Stomach (tissue), 9 donors: ENCODE measurements around the gene MRC1. TPM values are rescaled to one million over a fixed set of nuclear protein-coding genes. Genes with fewer than 3 reads are reported as not detected.

Experiments
- DNase-seq, 2 donors: peaks; one replicate each; pipeline versions ENCODE4 v3.0.0 to v3.0.0-alpha.2; 2013 to 2019
- H3K27ac ChIP-seq, 5 donors: fragments of 200-600 bp in 4 of 5; sonication (generic) in 4 of 5; one replicate each; pipeline ENCODE4 v1.5.1; 2013 to 2019; ENCODE audit warnings: mild to moderate bottlenecking in 1 of 5, moderate library complexity in 1 of 5
- H3K27me3 ChIP-seq, 3 donors: fragments of 200-600 bp; sonication (generic); one replicate each; pipeline ENCODE4 v1.5.1; 2017 to 2019; ENCODE audit warnings: mixed run types in 1 of 3
- H3K36me3 ChIP-seq, 4 donors: fragments of 200-600 bp; sonication (generic); 1 replicate in 3 of 4; 2 replicates in 1 of 4; pipeline ENCODE4 v1.5.1; 2016 to 2019
- H3K4me1 ChIP-seq, 4 donors: fragments of 200-600 bp; sonication (generic); one replicate each; pipeline ENCODE4 v1.5.1; 2016 to 2019
- H3K4me3 ChIP-seq, 4 donors: fragments of 200-600 bp; sonication (generic) in 3 of 4; one replicate each; pipeline ENCODE4 v1.5.1; 2016 to 2019; ENCODE audit warnings: mild to moderate bottlenecking in 1 of 4
- H3K9me3 ChIP-seq, 4 donors: fragments of 200-600 bp; sonication (generic); one replicate each; pipeline ENCODE4 v1.5.1; 2016 to 2019
- CTCF ChIP-seq, 7 experiments: fragments of 450-650 bp in 4 of 7; fragments of 200-600 bp in 3 of 7; sonication (generic) in 3 of 7; IDR thresholded peaks; one replicate each; pipeline ENCODE4 v1.5.1; 2016 to 2019; ENCODE audit warnings: antibody characterized with exemption in 7 of 7, control low read depth in 2 of 7, mild to moderate bottlenecking in 1 of 7
- EP300 ChIP-seq: sonication (generic); formaldehyde crosslinking; IDR thresholded peaks from one replicate; pipeline ENCODE4 v1.6.1; 2017; ENCODE audit warnings: antibody characterized with exemption
- POLR2A ChIP-seq, 4 donors: fragments of 450-650 bp; IDR thresholded peaks; one replicate each; pipeline ENCODE4 v1.6.1; 2016; ENCODE audit warnings: antibody characterized with exemption in 4 of 4, control low read depth in 2 of 4, mild to moderate bottlenecking in 1 of 4, moderate library complexity in 1 of 4
- POLR2AphosphoS5 ChIP-seq, 3 donors: sonication (generic); formaldehyde crosslinking; IDR thresholded peaks; one replicate each; pipeline ENCODE4 v1.6.1; 2016; ENCODE audit warnings: antibody characterized with exemption in 3 of 3
- WGBS, 5 donors: extraction: QIAGEN DNeasy Blood & Tissue Kit in 3 of 5; methylation state at CpG; one replicate each; pipeline versions ENCODE4 v1.1.5 to v1.1.7; 2013 to 2018; 5-methylcytosine and 5-hydroxymethylcytosine counted together
- intact Hi-C: fragments of 100-400 bp; cut with DNase I; formaldehyde crosslinking; loops from one replicate; pipeline ENCODE4 v1.15.1; 2023; ENCODE audit warnings: low total_unique reads
- polyA plus RNA-seq, 3 donors: library from polyadenylated mRNA; stranded (reverse); fragments of 200-250 nt; gene quantifications; one replicate each; pipeline ENCODE4 v1.2.3, GENCODE V29; 2013
- total RNA-seq, 5 donors: library from RNA; depleted of rRNA; stranded (reverse); fragments of >200 nt; gene quantifications; one replicate each; pipeline versions ENCODE4 v1.1.0 to v1.2.3, GENCODE V29; 2014 to 2016
- donor health status: healthy with polysubstance abuse.
- donor health status: Bipolar disorder and iron deficiency.
- donor health status: healthy.

The MRC1 gene
- total and polyA plus RNA-seq, 8 donors, result 1.9 to 50.3 (median 7.5) TPM

GRCh38 chr10:17873946-17874345, 64.8 kb downstream of the MRC1 start:
- no peak overlapping the region for H3K27ac ChIP-seq
- no peaks in the 10 kb centered on the region for H3K36me3 ChIP-seq
- intact Hi-C loops, result loop anchor here (10.0 kb wide), 1 partner anchor 269 kb away; no protein-coding TSS in a partner anchor
- H3K4me3 ChIP-seq, result no peak overlapping the region
- H3K9me3 ChIP-seq, result no peaks in the 10 kb centered on the region
- 67 to 76% (median 73%) methylated on average over 2 of the region's 2 CpGs for WGBS, 5 donors
- no peaks in the 10 kb centered on the region for H3K4me1 ChIP-seq
- no peak for DNase-seq
- TF ChIP-seq POLR2AphosphoS5 (IDR thresholded peaks at IDR 0.05) (no peak), CTCF (IDR thresholded peaks at IDR 0.05) (no peak), EP300 (no peak), POLR2A (IDR thresholded peaks at IDR 0.05) (no peak)
- H3K27me3 ChIP-seq, result no peaks in the 10 kb centered on the region

- H3K4me1 ChIP-seq, result peaks cover 0 to 2% (median 0%) of the 10 kb centered on the region in 4 donors
- DNase-seq, result no peak
- H3K9me3 ChIP-seq, result no peaks in the 10 kb centered on the region
- no peak for TF ChIP-seq CTCF (IDR thresholded peaks at IDR 0.05)
- no peak for TF ChIP-seq POLR2A (IDR thresholded peaks at IDR 0.05)
- no peak for TF ChIP-seq POLR2AphosphoS5 (IDR thresholded peaks at IDR 0.05)
- TF ChIP-seq EP300, result no peak
- no peak overlapping the region for H3K4me3 ChIP-seq
- intact Hi-C loops, result loop anchor here (10.0 kb wide), 1 partner anchor 272 kb away; no protein-coding TSS in a partner anchor
- no peaks in the 10 kb centered on the region for H3K27me3 ChIP-seq
- no peaks in the 10 kb centered on the region for H3K36me3 ChIP-seq
- H3K27ac ChIP-seq, result no peak overlapping the region
These were observed 68.0 kb downstream of the MRC1 start for GRCh38 chr10:17877121-17877520.

DNA sequence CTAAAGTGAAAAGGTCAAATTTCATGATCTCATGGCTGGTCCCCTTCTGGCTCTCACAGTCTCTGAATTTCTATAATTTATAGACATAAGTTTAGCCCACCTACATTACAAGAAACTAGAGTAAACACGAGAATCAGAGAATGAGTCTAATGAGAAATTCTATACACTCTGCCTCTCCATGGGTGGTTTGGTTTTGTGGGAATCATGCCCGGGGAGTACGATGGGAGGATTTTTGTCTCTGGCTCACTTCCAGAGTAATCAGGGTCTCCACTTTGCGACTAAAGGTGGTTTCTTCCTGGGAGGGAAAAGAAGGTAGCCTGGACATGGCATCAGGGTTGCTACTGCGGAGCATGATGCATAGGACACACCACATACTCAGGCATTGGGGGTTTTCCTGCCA, 69.7 kb downstream of the MRC1 start:
- intact Hi-C loops, result loop anchor here (10.0 kb wide), 1 partner anchor 274 kb away; no protein-coding TSS in a partner anchor
- Histone ChIP-seq H3K4me3 (no peak overlapping the region), H3K27ac (no peak overlapping the region), H3K9me3 (no peaks in the 10 kb centered on the region), H3K27me3 (no peaks in the 10 kb centered on the region), H3K4me1 (peaks cover 0 to 11% (median 2%) of the 10 kb centered on the region in 4 donors), H3K36me3 (no peaks in the 10 kb centered on the region)
- no peak for TF ChIP-seq EP300
- no peak for TF ChIP-seq POLR2A (IDR thresholded peaks at IDR 0.05)
- TF ChIP-seq CTCF (IDR thresholded peaks at IDR 0.05), result no peak
- no peak for TF ChIP-seq POLR2AphosphoS5 (IDR thresholded peaks at IDR 0.05)
- 74 to 86% (median 81%) methylated on average over 5 of the region's 5 CpGs for WGBS, 5 donors
- DNase-seq, result no peak

- peaks cover 0 to 5% (median 2%) of the 10 kb centered on the region in 4 donors for H3K9me3 ChIP-seq
- no peak overlapping the region for H3K4me3 ChIP-seq
- TF ChIP-seq POLR2A (IDR thresholded peaks at IDR 0.05), result no peak
- no peak for TF ChIP-seq POLR2AphosphoS5 (IDR thresholded peaks at IDR 0.05)
- TF ChIP-seq EP300, result no peak
- TF ChIP-seq CTCF (IDR thresholded peaks at IDR 0.05), result no peak
- no peak for DNase-seq
- no peak overlapping the region for H3K27ac ChIP-seq
- H3K27me3 ChIP-seq, result no peaks in the 10 kb centered on the region
- WGBS, 5 donors, result 80 to 96% (median 87%) methylated on average over 3 of the region's 3 CpGs
- peaks cover 0 to 11% (median 2%) of the 10 kb centered on the region in 4 donors for H3K4me1 ChIP-seq
- H3K36me3 ChIP-seq, result no peaks in the 10 kb centered on the region
- intact Hi-C loops, result no loop called here
These were observed 71.5 kb downstream of the MRC1 start for GRCh38 chr10:17880601-17881000.
